ENCODE results near the gene DMKN. TPM values are rescaled to one million over a fixed set of nuclear protein-coding genes. Genes with fewer than 3 reads are reported as not detected.

Gene DMKN, protein sequence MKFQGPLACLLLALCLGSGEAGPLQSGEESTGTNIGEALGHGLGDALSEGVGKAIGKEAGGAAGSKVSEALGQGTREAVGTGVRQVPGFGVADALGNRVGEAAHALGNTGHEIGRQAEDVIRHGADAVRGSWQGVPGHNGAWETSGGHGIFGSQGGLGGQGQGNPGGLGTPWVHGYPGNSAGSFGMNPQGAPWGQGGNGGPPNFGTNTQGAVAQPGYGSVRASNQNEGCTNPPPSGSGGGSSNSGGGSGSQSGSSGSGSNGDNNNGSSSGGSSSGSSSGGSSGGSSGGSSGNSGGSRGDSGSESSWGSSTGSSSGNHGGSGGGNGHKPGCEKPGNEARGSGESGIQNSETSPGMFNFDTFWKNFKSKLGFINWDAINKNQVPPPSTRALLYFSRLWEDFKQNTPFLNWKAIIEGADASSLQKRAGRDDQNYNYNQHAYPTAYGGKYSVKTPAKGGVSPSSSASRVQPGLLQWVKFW
- total RNA-seq, result 201 and 213 TPM in 2 replicates
- long read RNA-seq, partial matches to known transcripts, result 8 of 69 reads
- long read RNA-seq, other reads (novel, unspliced or antisense), result 47 of 69 reads

DNA sequence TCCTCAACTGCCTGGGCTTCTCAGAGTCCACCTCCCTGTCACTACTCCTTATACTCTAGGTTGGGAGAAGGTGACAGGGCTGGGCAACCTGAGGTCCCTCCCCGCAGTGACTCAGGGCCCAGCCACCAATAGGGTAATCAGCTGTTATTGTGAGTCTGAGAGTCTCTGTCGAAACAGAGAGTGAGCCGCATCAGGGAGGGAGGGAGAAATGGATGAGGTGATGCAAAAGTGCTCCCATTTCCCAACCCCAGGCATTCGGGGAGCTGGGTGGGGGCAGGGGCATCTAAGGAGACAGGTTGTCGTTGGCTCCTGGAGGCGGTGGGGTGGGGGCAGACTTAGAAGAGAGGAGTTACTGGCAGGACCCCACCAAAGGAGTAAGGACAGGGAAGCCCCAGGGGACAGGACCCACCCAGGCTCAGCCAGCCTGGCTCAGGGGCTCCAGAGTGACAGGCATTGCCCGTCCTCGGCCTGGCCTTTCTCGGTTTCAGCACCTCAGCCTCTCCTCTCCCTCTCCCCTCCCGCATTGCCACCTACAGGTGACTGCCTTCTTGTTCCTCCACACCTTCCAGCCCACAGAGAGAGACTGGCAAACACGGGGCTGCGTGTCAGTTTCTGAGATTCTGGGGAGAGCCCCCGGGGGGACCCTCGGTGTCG lies at the start of gene DMKN:
DMKN (minus strand) TSS at position 22 of the 654 bp plus-strand sequence. CDS start 174 bp downstream, outside the sequence.
- Mint-ChIP-seq H3K9me3 (ENCODE audit: low read depth) (no peaks in the 10 kb centered on the region), H3K27me3 (peaks cover 18% of the 10 kb centered on the region), H3K4me3 (ENCODE audit: low read depth) (no peak within 1 kb of the TSS), H3K27ac (no peak within 1 kb of the TSS), H3K4me1 (ENCODE audit: low read depth) (peaks cover 8% of the 10 kb centered on the region), H3K36me3 (ENCODE audit: insufficient read depth) (no peaks in the 10 kb centered on the region)
- TF ChIP-seq, protein P1, sequence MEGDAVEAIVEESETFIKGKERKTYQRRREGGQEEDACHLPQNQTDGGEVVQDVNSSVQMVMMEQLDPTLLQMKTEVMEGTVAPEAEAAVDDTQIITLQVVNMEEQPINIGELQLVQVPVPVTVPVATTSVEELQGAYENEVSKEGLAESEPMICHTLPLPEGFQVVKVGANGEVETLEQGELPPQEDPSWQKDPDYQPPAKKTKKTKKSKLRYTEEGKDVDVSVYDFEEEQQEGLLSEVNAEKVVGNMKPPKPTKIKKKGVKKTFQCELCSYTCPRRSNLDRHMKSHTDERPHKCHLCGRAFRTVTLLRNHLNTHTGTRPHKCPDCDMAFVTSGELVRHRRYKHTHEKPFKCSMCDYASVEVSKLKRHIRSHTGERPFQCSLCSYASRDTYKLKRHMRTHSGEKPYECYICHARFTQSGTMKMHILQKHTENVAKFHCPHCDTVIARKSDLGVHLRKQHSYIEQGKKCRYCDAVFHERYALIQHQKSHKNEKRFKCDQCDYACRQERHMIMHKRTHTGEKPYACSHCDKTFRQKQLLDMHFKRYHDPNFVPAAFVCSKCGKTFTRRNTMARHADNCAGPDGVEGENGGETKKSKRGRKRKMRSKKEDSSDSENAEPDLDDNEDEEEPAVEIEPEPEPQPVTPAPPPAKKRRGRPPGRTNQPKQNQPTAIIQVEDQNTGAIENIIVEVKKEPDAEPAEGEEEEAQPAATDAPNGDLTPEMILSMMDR (IDR thresholded peaks at IDR 0.05; ENCODE audit: unreplicated experiment), result peak; percentile 26
- DNase-seq (ENCODE audit: low spot score, unreplicated experiment), result no peak

DNA sequence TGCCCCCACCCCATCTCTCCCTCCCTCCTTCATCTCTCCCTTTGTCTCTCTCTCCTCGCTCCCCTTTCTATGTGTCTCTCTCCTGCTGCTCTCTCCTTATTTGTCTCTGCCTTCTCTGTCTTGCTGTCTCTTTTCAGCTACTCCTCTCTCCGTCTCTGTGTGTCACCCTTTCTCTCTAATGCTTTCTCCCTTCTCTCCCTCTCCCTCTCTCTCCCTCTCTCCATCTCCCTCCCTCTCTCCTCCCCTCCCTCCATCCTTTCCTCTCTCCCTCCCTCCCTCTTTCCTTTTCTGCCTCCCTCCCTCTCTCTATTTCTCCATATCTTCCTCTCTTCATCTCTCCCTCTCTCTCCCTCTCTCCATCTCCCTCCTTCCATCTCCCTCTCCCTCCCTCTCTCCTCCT lies 49.3 kb upstream of the DMKN start:
- Mint-ChIP-seq H3K4me3 (ENCODE audit: low read depth) (no peak overlapping the region), H3K4me1 (ENCODE audit: low read depth) (no peaks in the 10 kb centered on the region), H3K27me3 (peaks cover 58% of the 10 kb centered on the region), H3K27ac (no peak overlapping the region), H3K36me3 (ENCODE audit: insufficient read depth) (no peaks in the 10 kb centered on the region), H3K9me3 (ENCODE audit: low read depth) (no peaks in the 10 kb centered on the region)
- no peak for DNase-seq (ENCODE audit: low spot score, unreplicated experiment)
- TF ChIP-seq, protein P1 (IDR thresholded peaks at IDR 0.05; ENCODE audit: unreplicated experiment), result no peak

GRCh38 chr19:35562336-35562735 lies 48.9 kb upstream of the DMKN start:
- no peak for DNase-seq (ENCODE audit: low spot score, unreplicated experiment)
- Mint-ChIP-seq H3K36me3 (ENCODE audit: insufficient read depth) (no peaks in the 10 kb centered on the region), H3K4me1 (ENCODE audit: low read depth) (no peaks in the 10 kb centered on the region), H3K4me3 (ENCODE audit: low read depth) (no peak overlapping the region), H3K9me3 (ENCODE audit: low read depth) (no peaks in the 10 kb centered on the region), H3K27ac (no peak overlapping the region), H3K27me3 (peaks cover 61% of the 10 kb centered on the region)
- TF ChIP-seq, protein P1 (IDR thresholded peaks at IDR 0.05; ENCODE audit: unreplicated experiment), result no peak

- peaks cover 64% of the 10 kb centered on the region for H3K27me3 Mint-ChIP-seq
- H3K36me3 Mint-ChIP-seq (ENCODE audit: insufficient read depth), result no peaks in the 10 kb centered on the region
- no peaks in the 10 kb centered on the region for H3K9me3 Mint-ChIP-seq (ENCODE audit: low read depth)
- no peak for DNase-seq (ENCODE audit: low spot score, unreplicated experiment)
- TF ChIP-seq, protein P1 (IDR thresholded peaks at IDR 0.05; ENCODE audit: unreplicated experiment), result no peak
- H3K27ac Mint-ChIP-seq, result no peak overlapping the region
- H3K4me3 Mint-ChIP-seq (ENCODE audit: low read depth), result no peak overlapping the region
- no peaks in the 10 kb centered on the region for H3K4me1 Mint-ChIP-seq (ENCODE audit: low read depth)
Observed at GRCh38 chr19:35561436-35561835, 48.0 kb upstream of the DMKN start.

DNA sequence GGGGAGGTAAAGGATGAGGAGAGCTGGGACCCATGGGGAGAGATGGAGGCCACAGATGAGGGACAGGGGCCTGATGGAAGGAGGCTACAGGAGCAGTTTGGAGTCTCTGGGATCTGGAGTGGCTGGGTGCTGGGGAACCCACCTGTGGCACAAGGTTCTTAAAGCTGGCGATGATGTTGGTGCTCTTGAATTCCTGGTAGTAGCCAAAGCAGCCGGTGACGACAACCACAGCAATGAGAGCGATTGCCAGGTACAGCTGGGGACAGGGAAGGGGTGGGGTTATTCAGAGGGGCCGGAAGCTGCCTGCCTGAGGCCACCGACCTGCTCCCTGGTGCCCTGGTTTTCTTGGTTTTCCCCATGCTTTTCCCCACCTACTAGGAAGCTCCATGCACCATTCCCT lies 47.2 kb upstream of the DMKN start:
- H3K9me3 Mint-ChIP-seq (ENCODE audit: low read depth), result no peaks in the 10 kb centered on the region
- peaks cover 71% of the 10 kb centered on the region for H3K27me3 Mint-ChIP-seq
- no peaks in the 10 kb centered on the region for H3K36me3 Mint-ChIP-seq (ENCODE audit: insufficient read depth)
- no peak overlapping the region for H3K27ac Mint-ChIP-seq
- TF ChIP-seq, protein P1 (IDR thresholded peaks at IDR 0.05; ENCODE audit: unreplicated experiment), result no peak
- no peak for DNase-seq (ENCODE audit: low spot score, unreplicated experiment)
- no peak overlapping the region for H3K4me3 Mint-ChIP-seq (ENCODE audit: low read depth)
- H3K4me1 Mint-ChIP-seq (ENCODE audit: low read depth), result no peaks in the 10 kb centered on the region
